Lung (tissue), 12 donors: ENCODE data around the gene ITGAE. TPM values are rescaled to one million over a fixed set of nuclear protein-coding genes. Genes with fewer than 3 reads are reported as not detected.
A peak's percentile ranks its signal among the peaks of the same experiment; 100 is the strongest.

ENCODE experiments used
- ATAC-seq: fragments of 200-7000 bp; cut with Tn5 transposase; one replicate; pipeline ENCODE4 v1.9.1; 2020; ENCODE audit warnings: moderate number of reproducible peaks; ENCODE audit not compliant: insufficient read depth, low FRiP score
- DNase-seq, 3 donors: peaks; one replicate each; pipeline ENCODE4 v3.0.0-alpha.2; 2013 to 2017
- H3K27ac ChIP-seq, 2 donors: one replicate each; pipeline ENCODE4 v1.5.1; 2013; ENCODE audit warnings: mild to moderate bottlenecking in 2 of 2, moderate library complexity in 2 of 2, control low read depth in 1 of 2, inconsistent platforms in 1 of 2, low read depth in 1 of 2, low read length in 1 of 2
- H3K27me3 ChIP-seq, 3 donors: one replicate each; pipeline ENCODE4 v1.5.1; 2013; ENCODE audit warnings: low read length in 2 of 3; ENCODE audit not compliant: control insufficient read depth in 3 of 3, insufficient read depth in 3 of 3
- H3K36me3 ChIP-seq, 4 donors: one replicate each; pipeline ENCODE4 v1.5.1; 2013; ENCODE audit warnings: low read length in 4 of 4, mild to moderate bottlenecking in 1 of 4, moderate library complexity in 1 of 4; ENCODE audit not compliant: control insufficient read depth in 4 of 4, insufficient read depth in 4 of 4
- H3K4me1 ChIP-seq, 5 donors: one replicate each; pipeline ENCODE4 v1.5.1; 2013; ENCODE audit warnings: low read length in 5 of 5, mild to moderate bottlenecking in 2 of 5, moderate library complexity in 1 of 5; ENCODE audit not compliant: control insufficient read depth in 5 of 5, insufficient read depth in 5 of 5
- H3K4me3 ChIP-seq: one replicate; pipeline ENCODE4 v1.5.1; 2013; ENCODE audit warnings: mild to moderate bottlenecking, control low read depth, moderate library complexity
- H3K9ac ChIP-seq, 2 donors: one replicate each; pipeline ENCODE4 v1.5.1; 2013; ENCODE audit warnings: low read length in 2 of 2, control low read depth in 1 of 2; ENCODE audit not compliant: insufficient read depth in 1 of 2
- H3K9me3 ChIP-seq, 4 donors: one replicate each; pipeline ENCODE4 v1.5.1; 2013; ENCODE audit warnings: low read length in 3 of 4, mild to moderate bottlenecking in 1 of 4, moderate library complexity in 1 of 4; ENCODE audit not compliant: control insufficient read depth in 4 of 4, insufficient read depth in 3 of 4
- WGBS, 2 donors: extraction: QIAGEN DNeasy Blood & Tissue Kit; methylation state at CpG; one replicate each; pipeline ENCODE4 v1.1.7; 2013; 5-methylcytosine and 5-hydroxymethylcytosine counted together
- polyA plus RNA-seq, 2 donors: library from polyadenylated mRNA; stranded (reverse); fragments of 200-250 nt; gene quantifications; one replicate each; pipeline ENCODE4 v1.2.1, GENCODE V29; 2013
- total RNA-seq, 2 donors: library from RNA; depleted of rRNA in 1 of 2; stranded (reverse); fragments of >200 nt in 1 of 2; gene quantifications; one replicate each; pipeline ENCODE4 v1.2.1, GENCODE V29; 2014 to 2021
- TF ChIP-seq, protein P1 (sequence below): IDR thresholded peaks from 2 replicates; pipeline ENCODE4 v1.5.1; 2012; ENCODE audit warnings: mild to moderate bottlenecking; ENCODE audit errors: control extremely low read depth, extremely low read depth
- donor health status: control.
- donor health status: control.
- donor health status: Bipolar disorder and iron deficiency.
- donor health status: healthy.
- donor health status: DM: yes; HTN: yes; CAD: no.

Gene ITGAE
- total and polyA plus RNA-seq, 4 donors = 16.8 to 37.3 (median 27.6) TPM

DNA sequence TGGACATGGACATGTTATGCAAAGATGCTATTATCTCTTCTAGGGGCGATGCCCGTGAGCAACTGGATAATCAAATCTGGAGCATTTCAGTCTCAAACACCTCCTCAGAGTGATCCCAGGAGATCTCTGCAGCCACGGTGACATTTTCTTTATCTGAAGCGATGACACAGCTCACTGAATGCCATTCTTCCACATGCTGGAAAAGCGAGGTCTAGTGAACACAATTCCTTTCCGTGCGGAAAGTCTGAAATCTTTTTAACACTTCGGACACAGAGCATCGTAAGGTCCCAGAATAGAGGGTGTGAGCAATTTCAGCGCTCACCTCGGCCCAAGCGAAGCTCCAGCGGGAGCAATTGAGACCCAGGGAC, 77.8 kb downstream of the ITGAE start:
- ATAC-seq = no peak
- H3K36me3 ChIP-seq = peaks cover 1 to 20% (median 4%) of the 10 kb centered on the region in 4 donors
- peak overlapping the region; percentile 57 to 85 for H3K9ac ChIP-seq
- no peaks in the 10 kb centered on the region for H3K27me3 ChIP-seq
- peak overlapping the region; percentile 85 to 90 for H3K27ac ChIP-seq
- peaks cover 6 to 25% (median 9%) of the 10 kb centered on the region in 5 donors for H3K4me1 ChIP-seq
- no peaks in the 10 kb centered on the region for H3K9me3 ChIP-seq
- DNase-seq = no peak
- 2 to 4% methylated on average over 12 to 13 of the region's 13 CpGs for WGBS, 2 donors
- peak overlapping the region; percentile 78 for H3K4me3 ChIP-seq
- TF ChIP-seq, protein P1, sequence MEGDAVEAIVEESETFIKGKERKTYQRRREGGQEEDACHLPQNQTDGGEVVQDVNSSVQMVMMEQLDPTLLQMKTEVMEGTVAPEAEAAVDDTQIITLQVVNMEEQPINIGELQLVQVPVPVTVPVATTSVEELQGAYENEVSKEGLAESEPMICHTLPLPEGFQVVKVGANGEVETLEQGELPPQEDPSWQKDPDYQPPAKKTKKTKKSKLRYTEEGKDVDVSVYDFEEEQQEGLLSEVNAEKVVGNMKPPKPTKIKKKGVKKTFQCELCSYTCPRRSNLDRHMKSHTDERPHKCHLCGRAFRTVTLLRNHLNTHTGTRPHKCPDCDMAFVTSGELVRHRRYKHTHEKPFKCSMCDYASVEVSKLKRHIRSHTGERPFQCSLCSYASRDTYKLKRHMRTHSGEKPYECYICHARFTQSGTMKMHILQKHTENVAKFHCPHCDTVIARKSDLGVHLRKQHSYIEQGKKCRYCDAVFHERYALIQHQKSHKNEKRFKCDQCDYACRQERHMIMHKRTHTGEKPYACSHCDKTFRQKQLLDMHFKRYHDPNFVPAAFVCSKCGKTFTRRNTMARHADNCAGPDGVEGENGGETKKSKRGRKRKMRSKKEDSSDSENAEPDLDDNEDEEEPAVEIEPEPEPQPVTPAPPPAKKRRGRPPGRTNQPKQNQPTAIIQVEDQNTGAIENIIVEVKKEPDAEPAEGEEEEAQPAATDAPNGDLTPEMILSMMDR = no peak

GRCh38 chr17:3722716-3723115, 78.3 kb downstream of the ITGAE start:
- WGBS, 2 donors = 27 to 33% methylated on average over 6 of the region's 6 CpGs
- H3K27ac ChIP-seq = peak overlapping the region; percentile 85 to 90
- H3K9ac ChIP-seq = peak overlapping the region; percentile 57 to 85
- TF ChIP-seq, protein P1 = no peak
- no peaks in the 10 kb centered on the region for H3K9me3 ChIP-seq
- peaks cover 6 to 25% (median 9%) of the 10 kb centered on the region in 5 donors for H3K4me1 ChIP-seq
- H3K27me3 ChIP-seq = no peaks in the 10 kb centered on the region
- peaks cover 5 to 24% (median 6%) of the 10 kb centered on the region in 4 donors for H3K36me3 ChIP-seq
- H3K4me3 ChIP-seq = peak overlapping the region; percentile 78
- no peak for DNase-seq
- ATAC-seq = no peak

GRCh38 chr17:3719265-3719664, 81.7 kb downstream of the ITGAE start:
- Histone ChIP-seq H3K36me3 (peaks cover 20 to 45% (median 23%) of the 10 kb centered on the region in 4 donors), H3K9ac (no peak overlapping the region), H3K27ac (no peak overlapping the region), H3K4me3 (no peak overlapping the region), H3K27me3 (no peaks in the 10 kb centered on the region), H3K9me3 (no peaks in the 10 kb centered on the region), H3K4me1 (peaks cover 3 to 12% (median 7%) of the 10 kb centered on the region in 5 donors)
- DNase-seq (no peak), ATAC-seq (no peak)
- TF ChIP-seq, protein P1 = no peak

- ATAC-seq (no peak), DNase-seq (no peak)
- TF ChIP-seq, protein P1 = no peak
- Histone ChIP-seq H3K36me3 (peaks cover 17 to 45% (median 23%) of the 10 kb centered on the region in 4 donors), H3K27me3 (no peaks in the 10 kb centered on the region), H3K27ac (no peak overlapping the region), H3K4me3 (no peak overlapping the region), H3K9ac (no peak overlapping the region), H3K9me3 (no peaks in the 10 kb centered on the region), H3K4me1 (peaks cover 2 to 10% (median 7%) of the 10 kb centered on the region in 5 donors)
- 65 to 87% methylated on average over 4 of the region's 4 CpGs for WGBS, 2 donors
Observed at GRCh38 chr17:3718201-3718600, 82.8 kb downstream of the ITGAE start.
